ENCODE measurements around the gene SP100. TPM values are rescaled to one million over a fixed set of nuclear protein-coding genes. Genes with fewer than 3 reads are reported as not detected.
A peak's percentile ranks its signal among the peaks of the same experiment; 100 is the strongest.

SP100 gene
- total and polyA plus RNA-seq, 8 donors = 24.6 to 66.8 (median 37.2) TPM

DNA sequence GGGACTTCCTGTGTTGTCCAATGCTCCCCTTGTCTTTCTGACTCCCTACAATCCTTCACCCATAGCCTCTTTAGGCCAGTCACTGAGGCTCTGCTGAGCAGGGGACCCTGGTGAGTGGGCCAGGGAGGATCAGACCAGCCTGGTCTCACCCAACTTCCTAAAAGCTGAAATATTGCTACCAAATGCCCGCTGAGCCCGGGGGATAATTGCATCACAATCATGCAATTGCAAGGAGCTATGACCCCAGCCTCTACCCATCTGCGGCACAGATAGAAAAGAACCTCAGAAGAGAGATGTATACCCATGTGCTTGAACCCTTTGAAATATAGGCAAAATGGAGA, 3.7 kb upstream of the SP100 start:
- peaks cover 0 to 3% (median 0%) of the 10 kb centered on the region in 3 donors for H3K4me1 ChIP-seq
- ATAC-seq = no peak
- no peak for DNase-seq
- peak overlapping the region; percentile 62 to 88 (median 74) for H3K27ac ChIP-seq
- no peaks in the 10 kb centered on the region for H3K9me3 ChIP-seq
- no peaks in the 10 kb centered on the region for H3K36me3 ChIP-seq
- no peaks in the 10 kb centered on the region for H3K27me3 ChIP-seq
- TF ChIP-seq, protein P1, sequence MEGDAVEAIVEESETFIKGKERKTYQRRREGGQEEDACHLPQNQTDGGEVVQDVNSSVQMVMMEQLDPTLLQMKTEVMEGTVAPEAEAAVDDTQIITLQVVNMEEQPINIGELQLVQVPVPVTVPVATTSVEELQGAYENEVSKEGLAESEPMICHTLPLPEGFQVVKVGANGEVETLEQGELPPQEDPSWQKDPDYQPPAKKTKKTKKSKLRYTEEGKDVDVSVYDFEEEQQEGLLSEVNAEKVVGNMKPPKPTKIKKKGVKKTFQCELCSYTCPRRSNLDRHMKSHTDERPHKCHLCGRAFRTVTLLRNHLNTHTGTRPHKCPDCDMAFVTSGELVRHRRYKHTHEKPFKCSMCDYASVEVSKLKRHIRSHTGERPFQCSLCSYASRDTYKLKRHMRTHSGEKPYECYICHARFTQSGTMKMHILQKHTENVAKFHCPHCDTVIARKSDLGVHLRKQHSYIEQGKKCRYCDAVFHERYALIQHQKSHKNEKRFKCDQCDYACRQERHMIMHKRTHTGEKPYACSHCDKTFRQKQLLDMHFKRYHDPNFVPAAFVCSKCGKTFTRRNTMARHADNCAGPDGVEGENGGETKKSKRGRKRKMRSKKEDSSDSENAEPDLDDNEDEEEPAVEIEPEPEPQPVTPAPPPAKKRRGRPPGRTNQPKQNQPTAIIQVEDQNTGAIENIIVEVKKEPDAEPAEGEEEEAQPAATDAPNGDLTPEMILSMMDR (IDR thresholded peaks at IDR 0.05) = no peak
- intact Hi-C loops (cut with DNase I) = no loop called here
- no peak for FAIRE-seq
- WGBS, 2 donors = 86 to 90% methylated on average over 3 of the region's 3 CpGs
- peak overlapping the region; percentile 34 to 69 (median 50) for H3K4me3 ChIP-seq

DNA sequence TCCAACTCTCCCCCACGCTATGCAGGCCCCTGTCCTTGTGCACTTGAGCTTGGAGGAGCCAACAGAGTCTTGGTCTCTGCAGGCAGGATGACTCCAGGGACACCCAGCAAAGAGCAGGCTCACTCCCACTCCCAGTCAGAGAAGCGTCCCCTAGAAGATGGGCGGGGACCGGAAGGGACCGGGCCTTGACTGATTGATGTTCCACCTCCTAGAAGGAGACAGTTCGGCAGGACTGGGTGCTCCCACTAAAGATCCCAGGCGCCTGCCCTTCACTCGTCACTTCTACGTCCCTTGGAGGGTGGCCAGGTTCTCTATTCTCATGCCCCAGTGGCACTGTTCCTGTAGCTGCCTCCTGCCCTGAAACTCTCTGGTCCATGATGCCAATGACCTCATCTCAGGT, 3.2 kb upstream of the SP100 start:
- ATAC-seq (no peak), FAIRE-seq (no peak), DNase-seq (no peak)
- Histone ChIP-seq H3K27me3 (no peaks in the 10 kb centered on the region), H3K9me3 (no peaks in the 10 kb centered on the region), H3K27ac (no peak overlapping the region), H3K4me1 (peaks cover 4 to 7% (median 5%) of the 10 kb centered on the region in 3 donors), H3K4me3 (no peak overlapping the region), H3K36me3 (no peaks in the 10 kb centered on the region)
- TF ChIP-seq, protein P1 (IDR thresholded peaks at IDR 0.05) = no peak
- intact Hi-C loops (cut with DNase I) = no loop called here
- WGBS, 2 donors = 91 to 96% methylated on average over 9 of the region's 9 CpGs

DNA sequence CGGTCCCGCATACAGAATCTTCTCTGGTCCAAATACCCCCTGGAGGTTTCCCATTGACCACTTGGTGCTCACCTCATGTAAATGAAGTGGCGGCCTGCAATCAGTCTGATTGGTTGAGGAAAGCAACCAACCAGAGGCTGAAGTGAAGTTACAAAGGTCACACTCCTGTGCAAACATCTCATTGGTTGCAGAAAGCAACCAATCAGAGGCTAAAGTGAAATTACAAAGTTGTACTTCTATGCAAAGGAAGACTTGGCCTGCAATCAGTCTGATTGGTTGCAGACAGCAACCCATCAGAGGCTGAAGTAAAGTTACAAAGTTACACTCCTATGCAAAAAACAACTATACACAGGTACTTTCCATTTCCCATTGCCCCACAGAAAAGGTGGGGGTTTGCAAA, 2.5 kb upstream of the SP100 start:
- H3K27ac ChIP-seq = no peak overlapping the region
- no peaks in the 10 kb centered on the region for H3K27me3 ChIP-seq
- WGBS, 2 donors = 97 to 98% methylated on average over 3 of the region's 3 CpGs
- H3K4me1 ChIP-seq = peaks cover 9 to 11% (median 10%) of the 10 kb centered on the region in 3 donors
- TF ChIP-seq, protein P1 (IDR thresholded peaks at IDR 0.05) = no peak
- no peak overlapping the region for H3K4me3 ChIP-seq
- H3K9me3 ChIP-seq = no peaks in the 10 kb centered on the region
- DNase-seq (no peak), FAIRE-seq (no peak), ATAC-seq (no peak)
- no peaks in the 10 kb centered on the region for H3K36me3 ChIP-seq
- intact Hi-C loops (cut with DNase I) = no loop called here

DNA sequence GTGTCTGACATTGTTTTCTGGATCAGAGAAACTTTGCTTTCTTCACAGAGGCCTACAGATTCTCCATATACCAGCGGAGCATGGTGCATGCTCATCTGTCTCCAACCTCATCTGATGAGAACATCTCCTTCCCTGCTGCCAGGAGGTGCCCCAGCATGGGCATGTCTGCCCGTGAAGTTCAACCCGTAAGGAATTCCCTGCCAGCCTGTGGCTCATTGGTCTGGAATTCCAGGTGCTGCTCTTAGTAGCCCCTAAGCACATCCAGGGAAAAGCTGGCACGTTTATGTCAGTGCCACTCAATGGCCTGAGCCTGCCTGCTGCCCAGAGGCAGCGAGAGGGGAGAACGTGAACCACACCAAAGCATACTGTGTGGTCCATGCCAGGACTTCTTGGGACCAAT, 1.7 kb upstream of the SP100 start:
- Histone ChIP-seq H3K4me3 (no peak overlapping the region), H3K9me3 (no peaks in the 10 kb centered on the region), H3K27ac (no peak overlapping the region), H3K4me1 (peaks cover 13 to 18% (median 17%) of the 10 kb centered on the region in 3 donors), H3K36me3 (no peaks in the 10 kb centered on the region), H3K27me3 (no peaks in the 10 kb centered on the region)
- WGBS, 2 donors = 90 to 99% methylated on average over 6 of the region's 6 CpGs
- intact Hi-C loops (cut with DNase I) = no loop called here
- FAIRE-seq = no peak
- TF ChIP-seq, protein P1 (IDR thresholded peaks at IDR 0.05) = no peak
- no peak for DNase-seq
- no peak for ATAC-seq

DNA sequence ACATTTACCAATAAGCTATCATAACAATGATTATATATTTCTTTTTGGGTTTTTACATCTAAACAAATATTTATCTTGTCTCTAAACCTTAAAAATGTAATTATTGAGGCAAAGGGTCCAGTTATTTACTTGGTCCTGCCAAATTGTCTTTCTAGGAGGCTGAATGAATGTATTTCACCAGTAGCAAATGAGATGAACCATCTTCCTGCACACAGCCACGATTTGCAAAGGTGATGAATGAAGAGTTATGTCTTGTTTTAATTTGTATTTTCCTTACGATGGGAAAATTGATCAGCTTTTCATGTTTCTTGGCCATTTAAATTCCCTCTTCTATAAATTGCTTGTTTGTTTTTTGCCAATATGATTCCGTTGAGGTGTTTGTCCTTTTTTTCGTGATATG, 1.4 kb downstream of the SP100 start:
- H3K9me3 ChIP-seq = no peaks in the 10 kb centered on the region
- H3K27me3 ChIP-seq = no peaks in the 10 kb centered on the region
- peaks cover 13 to 35% (median 34%) of the 10 kb centered on the region in 3 donors for H3K4me1 ChIP-seq
- ATAC-seq (no peak), DNase-seq (no peak), FAIRE-seq (no peak)
- peak overlapping the region in 2 of 4 donors; percentile 1 to 6 for H3K27ac ChIP-seq
- H3K36me3 ChIP-seq = no peaks in the 10 kb centered on the region
- peak overlapping the region in 2 of 4 donors; percentile 52 to 54 for H3K4me3 ChIP-seq
- TF ChIP-seq, protein P1 (IDR thresholded peaks at IDR 0.05) = no peak
- WGBS, 2 donors = 27 to 32% methylated on average over 4 of the region's 4 CpGs
- intact Hi-C loops (cut with DNase I) = no loop called here
